Raji (cell line): ENCODE measurements around the gene BUD13.

ENCODE experiments used
- POLR2A ChIP-seq: IDR thresholded peaks from 2 replicates; pipeline ENCODE4 v1.6.1; 2011; ENCODE audit warnings: low read depth, low read length, control low read depth; ENCODE audit not compliant: insufficient read depth

The BUD13 gene

GRCh38 chr11:116772443-116773202 is at the start of gene BUD13:
BUD13 (minus strand) TSS chr11:116772987; CDS start chr11:116772964, 23 bp downstream.
- TF ChIP-seq POLR2A = peak; percentile 92

- TF ChIP-seq POLR2A = no peak
Measured at GRCh38 chr11:116822575-116822974, 49.8 kb upstream of the BUD13 start.

GRCh38 chr11:116821050-116821918 is 48.5 kb upstream of the BUD13 start:
- TF ChIP-seq POLR2A = no peak

GRCh38 chr11:116819049-116819448 is 46.3 kb upstream of the BUD13 start:
- no peak for TF ChIP-seq POLR2A

- no peak for TF ChIP-seq POLR2A
Measured at GRCh38 chr11:116814502-116814901, 41.7 kb upstream of the BUD13 start.

GRCh38 chr11:116813781-116814471 is 41.1 kb upstream of the BUD13 start:
- no peak for TF ChIP-seq POLR2A

- TF ChIP-seq POLR2A = no peak
Measured at GRCh38 chr11:116813170-116813569, 40.4 kb upstream of the BUD13 start.

- TF ChIP-seq POLR2A = no peak
Measured at GRCh38 chr11:116812109-116812508, 39.3 kb upstream of the BUD13 start.

- TF ChIP-seq POLR2A = no peak
Measured at GRCh38 chr11:116811194-116811593, 38.4 kb upstream of the BUD13 start.

- no peak for TF ChIP-seq POLR2A
Measured at GRCh38 chr11:116808262-116809175, 35.7 kb upstream of the BUD13 start.

- TF ChIP-seq POLR2A = no peak
Measured at GRCh38 chr11:116807601-116808261, 34.9 kb upstream of the BUD13 start.

- no peak for TF ChIP-seq POLR2A
Measured at GRCh38 chr11:116804001-116804400, 31.2 kb upstream of the BUD13 start.

- TF ChIP-seq POLR2A = no peak
Measured at GRCh38 chr11:116800610-116801009, 27.8 kb upstream of the BUD13 start.

- TF ChIP-seq POLR2A = no peak
Measured at GRCh38 chr11:116798368-116798767, 25.6 kb upstream of the BUD13 start.
